Measurements from ENCODE around the gene ATRN.

The ATRN gene

DNA sequence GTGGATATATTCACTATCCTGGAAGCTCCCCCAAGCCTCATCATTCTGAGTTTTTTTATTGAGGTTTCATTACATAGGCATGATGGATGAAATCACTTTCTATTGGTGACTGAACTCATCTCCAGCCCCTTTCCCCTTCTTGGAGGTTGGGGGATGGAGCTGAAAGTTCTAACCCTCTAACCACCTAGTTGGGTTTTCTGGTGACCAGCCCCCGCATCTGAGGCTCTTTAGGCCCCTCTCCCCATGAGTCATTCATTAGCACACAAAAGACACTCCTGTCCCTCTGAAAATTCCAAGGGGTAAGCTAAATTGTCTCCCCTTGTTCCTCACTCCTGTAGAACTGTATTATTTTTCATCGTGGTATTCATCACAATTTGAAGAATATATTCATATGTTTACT lies 159.1 kb downstream of the ATRN start:
- H3K27me3 Mint-ChIP-seq: no peaks in the 10 kb centered on the region
- H3K4me3 Mint-ChIP-seq: no peak overlapping the region
- no peak for DNase-seq (ENCODE audit: low spot score in 2 of 2)
- peaks cover 6% of the 10 kb centered on the region for H3K36me3 Mint-ChIP-seq (ENCODE audit: insufficient read depth)
- H3K9me3 Mint-ChIP-seq: no peaks in the 10 kb centered on the region
- H3K27ac Mint-ChIP-seq (ENCODE audit: low read depth): no peak overlapping the region
- H3K4me1 Mint-ChIP-seq: no peaks in the 10 kb centered on the region
- no peak for ATAC-seq (replicated peaks; ENCODE audit: extremely low read depth, poor library complexity, severe bottlenecking)

DNA sequence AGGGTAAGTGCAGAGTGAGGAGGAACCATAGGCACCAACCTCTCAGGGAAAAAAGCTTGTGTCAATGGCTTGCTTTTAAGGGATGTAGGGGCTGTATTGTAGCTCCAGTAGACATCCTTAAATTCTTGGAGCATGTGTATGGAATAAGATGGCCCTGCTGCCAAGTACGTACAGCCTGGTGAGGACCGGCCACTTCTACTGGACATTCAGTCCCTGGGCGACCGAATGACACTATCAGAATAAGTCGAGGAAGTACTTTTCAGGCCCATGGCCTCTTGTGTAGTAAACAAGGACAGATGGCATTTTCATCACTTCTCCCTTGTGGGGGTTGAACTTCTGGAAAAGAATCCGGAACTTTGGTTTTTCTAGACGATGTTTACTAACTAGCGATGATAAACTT lies 159.6 kb downstream of the ATRN start:
- Mint-ChIP-seq H3K27ac (ENCODE audit: low read depth) (no peak overlapping the region), H3K36me3 (ENCODE audit: insufficient read depth) (peaks cover 6% of the 10 kb centered on the region), H3K4me3 (no peak overlapping the region), H3K9me3 (no peaks in the 10 kb centered on the region), H3K27me3 (no peaks in the 10 kb centered on the region), H3K4me1 (no peaks in the 10 kb centered on the region)
- ATAC-seq (replicated peaks; ENCODE audit: extremely low read depth, poor library complexity, severe bottlenecking): no peak
- no peak for DNase-seq (ENCODE audit: low spot score in 2 of 2)

DNA sequence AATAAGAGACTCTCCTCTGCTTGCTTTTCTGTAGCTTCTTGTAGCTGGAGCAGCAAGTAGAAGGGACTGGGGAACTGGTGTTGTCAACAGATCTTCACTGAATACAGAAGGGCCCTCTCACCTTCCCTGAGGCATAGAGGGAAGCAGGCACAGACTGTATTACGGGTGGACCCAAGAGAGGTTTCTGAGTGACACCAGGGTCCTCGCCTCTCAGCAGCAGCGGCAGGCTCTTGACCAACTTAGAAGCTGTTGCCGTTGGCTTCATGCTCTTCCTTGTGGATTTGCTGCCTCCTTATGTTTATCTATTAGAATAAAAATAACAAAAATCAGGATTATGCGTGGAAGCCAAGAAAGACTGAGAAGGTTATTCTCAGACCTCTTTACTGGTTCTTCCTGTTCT lies 160.7 kb downstream of the ATRN start:
- no peak overlapping the region for H3K4me3 Mint-ChIP-seq
- H3K27ac Mint-ChIP-seq (ENCODE audit: low read depth): no peak overlapping the region
- H3K9me3 Mint-ChIP-seq: no peaks in the 10 kb centered on the region
- ATAC-seq (replicated peaks; ENCODE audit: extremely low read depth, poor library complexity, severe bottlenecking) (no peak), DNase-seq (ENCODE audit: low spot score in 2 of 2) (no peak)
- no peaks in the 10 kb centered on the region for H3K27me3 Mint-ChIP-seq
- H3K36me3 Mint-ChIP-seq (ENCODE audit: insufficient read depth): peaks cover 6% of the 10 kb centered on the region
- no peaks in the 10 kb centered on the region for H3K4me1 Mint-ChIP-seq

DNA sequence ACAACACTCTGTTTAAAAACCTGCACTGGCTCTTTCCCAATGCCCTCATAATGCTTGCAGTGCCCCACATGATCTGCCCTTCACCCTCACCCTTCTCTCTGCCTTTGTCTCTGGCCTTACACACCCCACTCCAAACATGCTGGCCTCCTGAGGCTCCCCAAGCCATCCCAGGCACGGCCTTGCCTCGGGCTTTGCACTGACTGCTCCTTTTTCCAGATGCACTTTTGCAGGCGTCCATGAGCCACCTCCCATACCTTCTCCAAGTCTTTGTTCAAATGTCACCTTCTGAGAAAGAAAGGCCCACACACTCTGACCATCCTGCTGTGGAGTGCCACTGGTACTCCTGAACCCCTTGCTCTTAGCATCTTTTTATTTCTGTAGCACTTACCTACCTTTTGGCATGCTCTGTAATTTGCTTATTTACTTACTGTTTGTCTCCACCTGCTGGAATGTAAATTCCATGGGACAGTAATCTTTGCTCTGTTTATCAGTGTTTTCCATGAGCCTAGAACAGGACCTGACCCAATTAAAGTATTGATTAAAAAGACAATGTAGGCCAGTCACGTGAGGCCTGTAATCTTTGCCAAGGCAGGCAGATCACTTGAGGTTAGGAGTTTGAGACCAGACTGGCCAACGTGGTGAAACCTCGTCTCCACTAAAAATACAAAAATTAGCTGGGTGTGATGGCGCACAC lies 161.6 kb downstream of the ATRN start:
- Mint-ChIP-seq H3K36me3 (ENCODE audit: insufficient read depth) (peaks cover 6% of the 10 kb centered on the region), H3K4me1 (no peaks in the 10 kb centered on the region), H3K27me3 (no peaks in the 10 kb centered on the region), H3K27ac (ENCODE audit: low read depth) (no peak overlapping the region), H3K9me3 (no peaks in the 10 kb centered on the region), H3K4me3 (no peak overlapping the region)
- no peak for ATAC-seq (replicated peaks; ENCODE audit: extremely low read depth, poor library complexity, severe bottlenecking)
- no peak for DNase-seq (ENCODE audit: low spot score in 2 of 2)

DNA sequence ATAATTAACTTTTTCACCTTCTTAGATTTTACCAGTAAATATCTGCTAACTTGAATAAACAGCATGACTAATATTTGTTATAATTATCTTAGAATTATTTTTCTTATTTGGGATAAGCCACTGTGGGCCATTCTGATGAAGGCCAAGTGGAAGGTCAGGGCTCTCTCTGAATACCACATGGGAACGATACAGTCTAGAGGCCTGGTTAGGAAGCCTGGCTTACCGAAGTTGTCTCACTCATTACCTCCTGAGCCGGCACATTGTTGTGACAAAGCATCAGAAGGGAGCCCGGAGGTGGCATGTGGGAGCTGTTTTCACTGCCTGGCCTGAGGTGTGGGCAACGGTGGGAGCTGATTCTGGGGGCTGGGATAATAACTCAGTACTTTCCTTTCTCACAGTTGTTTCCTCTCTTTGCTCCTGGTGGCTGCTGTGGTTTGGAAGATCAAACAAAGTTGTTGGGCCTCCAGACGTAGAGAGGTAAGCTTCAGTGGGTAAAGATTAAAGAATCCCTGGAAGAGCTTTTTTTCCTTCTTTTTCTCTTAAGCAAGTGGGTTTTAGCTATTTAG lies 163.2 kb downstream of the ATRN start:
- no peak for DNase-seq (ENCODE audit: low spot score in 2 of 2)
- Mint-ChIP-seq H3K27ac (ENCODE audit: low read depth) (no peak overlapping the region), H3K4me1 (no peaks in the 10 kb centered on the region), H3K36me3 (ENCODE audit: insufficient read depth) (peaks cover 6% of the 10 kb centered on the region), H3K4me3 (no peak overlapping the region), H3K27me3 (no peaks in the 10 kb centered on the region), H3K9me3 (no peaks in the 10 kb centered on the region)
- no peak for ATAC-seq (replicated peaks; ENCODE audit: extremely low read depth, poor library complexity, severe bottlenecking)

DNA sequence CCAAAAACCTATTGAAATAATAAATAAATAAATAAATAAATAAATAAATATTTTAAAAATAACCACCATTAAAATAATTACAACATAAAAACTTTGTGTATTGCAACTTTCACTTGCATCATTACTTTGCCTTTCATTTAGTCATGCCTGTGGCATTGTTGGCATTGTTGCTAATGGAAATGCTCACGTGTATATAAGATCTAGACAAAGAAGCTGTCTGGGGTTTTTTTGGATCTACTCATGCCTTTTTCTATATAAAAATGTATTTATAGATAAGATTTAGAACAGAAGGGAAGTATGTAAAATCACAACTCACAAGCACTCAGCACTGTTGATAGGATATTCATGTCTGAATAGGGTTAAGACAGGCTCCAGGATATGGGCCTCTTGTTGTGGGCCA lies 164.5 kb downstream of the ATRN start:
- Mint-ChIP-seq H3K4me3 (no peak overlapping the region), H3K4me1 (no peaks in the 10 kb centered on the region), H3K27me3 (no peaks in the 10 kb centered on the region)

DNA sequence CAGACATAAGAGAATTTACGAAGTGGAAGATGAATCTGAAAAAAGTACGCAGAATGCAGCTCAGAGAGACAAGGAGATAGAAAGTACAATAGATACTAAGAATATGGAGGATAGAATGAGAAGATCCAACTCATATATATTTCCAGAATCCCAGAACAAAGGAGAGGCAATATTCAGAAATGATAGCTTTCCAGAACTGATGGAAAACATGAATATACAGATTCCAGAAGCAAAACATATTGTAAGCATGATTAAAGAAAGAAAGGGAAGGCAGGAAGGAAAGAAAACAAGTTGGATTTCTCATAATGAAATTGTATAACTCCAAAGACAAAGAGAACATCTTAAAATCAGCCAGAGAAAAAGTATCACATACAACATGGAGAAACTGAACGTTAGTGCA lies 169.4 kb downstream of the ATRN start:
- Mint-ChIP-seq H3K36me3 (ENCODE audit: insufficient read depth) (peaks cover 6% of the 10 kb centered on the region), H3K4me1 (peaks cover 5% of the 10 kb centered on the region), H3K4me3 (no peak overlapping the region), H3K27me3 (no peaks in the 10 kb centered on the region), H3K27ac (ENCODE audit: low read depth) (no peak overlapping the region), H3K9me3 (no peaks in the 10 kb centered on the region)
- no peak for ATAC-seq (replicated peaks; ENCODE audit: extremely low read depth, poor library complexity, severe bottlenecking)
- no peak for DNase-seq (ENCODE audit: low spot score in 2 of 2)

More for the DNA sequence above, 164.5 kb downstream of the ATRN start:
- DNase-seq (ENCODE audit: low spot score in 2 of 2) (no peak), ATAC-seq (replicated peaks; ENCODE audit: extremely low read depth, poor library complexity, severe bottlenecking) (no peak)
- Mint-ChIP-seq H3K9me3 (no peaks in the 10 kb centered on the region), H3K36me3 (ENCODE audit: insufficient read depth) (peaks cover 7% of the 10 kb centered on the region), H3K27ac (ENCODE audit: low read depth) (no peak overlapping the region)

DNA sequence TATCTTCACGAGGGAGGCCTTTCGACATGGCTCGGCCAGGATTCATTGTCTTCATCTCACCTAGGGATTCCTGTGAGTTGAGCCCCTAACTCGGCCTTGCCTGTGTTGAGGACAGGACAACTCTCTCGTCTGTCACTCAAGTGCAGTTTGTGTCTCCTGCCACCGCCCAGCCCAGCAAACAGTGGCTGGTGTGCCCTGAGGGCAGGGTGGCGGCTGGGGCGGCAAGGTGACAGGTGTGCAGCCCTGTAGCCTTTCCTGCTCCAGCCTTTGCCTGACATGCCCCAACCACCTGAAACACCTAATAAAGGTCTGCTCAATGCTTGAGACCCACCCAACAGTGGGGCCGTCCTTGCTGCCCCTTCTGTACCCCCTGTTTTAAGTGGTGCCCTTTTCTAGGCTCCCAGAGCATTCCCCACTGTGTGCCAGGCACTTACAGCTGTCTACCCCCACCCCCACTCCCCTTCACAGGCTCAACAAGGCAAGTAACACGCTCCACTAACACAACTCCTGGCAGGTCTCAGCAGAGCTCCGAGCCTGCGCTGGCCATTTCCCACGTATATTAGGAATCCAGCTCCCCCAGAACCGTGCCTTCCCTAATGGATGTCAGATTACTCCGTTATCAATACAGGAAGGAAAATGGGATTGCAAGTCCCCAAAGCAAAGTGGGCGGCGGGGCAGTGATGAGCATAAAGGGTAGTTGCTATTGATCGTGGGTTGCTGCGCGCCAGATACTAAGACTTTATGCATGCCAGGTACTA lies 174.7 kb downstream of the ATRN start:
- Mint-ChIP-seq H3K27me3 (no peaks in the 10 kb centered on the region), H3K36me3 (ENCODE audit: insufficient read depth) (peaks cover 11% of the 10 kb centered on the region), H3K27ac (ENCODE audit: low read depth) (no peak overlapping the region), H3K4me3 (no peak overlapping the region), H3K9me3 (no peaks in the 10 kb centered on the region), H3K4me1 (peaks cover 5% of the 10 kb centered on the region)
- no peak for DNase-seq (ENCODE audit: low spot score in 2 of 2)
- ATAC-seq (replicated peaks; ENCODE audit: extremely low read depth, poor library complexity, severe bottlenecking): no peak

DNA sequence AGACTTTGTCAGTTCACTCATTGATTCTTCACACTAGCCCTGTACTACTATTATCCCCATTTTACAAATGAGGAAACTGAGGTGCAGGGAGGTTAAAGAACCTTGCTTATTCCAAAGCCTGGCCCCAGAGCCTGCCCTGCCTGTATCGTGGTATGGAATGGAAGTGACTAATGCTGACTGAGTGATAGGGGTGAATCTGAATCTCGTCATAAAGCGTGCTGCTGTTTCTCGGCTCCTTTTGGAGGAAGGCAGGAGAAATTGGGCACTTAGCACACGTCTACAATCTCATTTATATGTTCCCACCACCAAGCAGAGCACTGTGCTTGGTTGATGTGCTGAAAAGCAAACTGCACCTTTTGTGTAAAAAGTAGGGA lies 175.2 kb downstream of the ATRN start:
- no peak for DNase-seq (ENCODE audit: low spot score in 2 of 2)
- ATAC-seq (replicated peaks; ENCODE audit: extremely low read depth, poor library complexity, severe bottlenecking): no peak
- H3K36me3 Mint-ChIP-seq (ENCODE audit: insufficient read depth): peaks cover 11% of the 10 kb centered on the region
- no peak overlapping the region for H3K4me3 Mint-ChIP-seq
- H3K9me3 Mint-ChIP-seq: no peaks in the 10 kb centered on the region
- H3K4me1 Mint-ChIP-seq: peaks cover 5% of the 10 kb centered on the region
- no peaks in the 10 kb centered on the region for H3K27me3 Mint-ChIP-seq
- H3K27ac Mint-ChIP-seq (ENCODE audit: low read depth): no peak overlapping the region

DNA sequence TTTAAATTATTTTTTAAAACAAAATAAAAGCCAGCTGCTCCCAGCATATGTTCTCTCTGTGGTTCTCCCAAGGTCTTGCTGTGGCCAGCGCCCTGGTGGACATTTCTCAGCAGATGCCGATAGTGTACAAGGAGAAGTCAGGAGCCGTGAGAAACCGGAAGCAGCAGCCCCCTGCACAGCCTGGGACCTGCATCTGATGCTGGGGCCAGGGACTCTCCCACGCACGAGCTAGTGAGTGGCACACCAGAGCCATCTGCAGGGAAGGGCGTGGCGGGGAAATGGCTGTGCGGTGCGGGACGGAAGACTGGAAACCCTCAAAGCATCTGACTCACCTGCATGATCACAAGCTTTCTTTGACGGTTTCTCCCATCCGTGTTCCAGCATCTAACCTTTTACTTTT lies 175.8 kb downstream of the ATRN start:
- H3K27me3 Mint-ChIP-seq: no peaks in the 10 kb centered on the region
- no peaks in the 10 kb centered on the region for H3K9me3 Mint-ChIP-seq
- no peak overlapping the region for H3K27ac Mint-ChIP-seq (ENCODE audit: low read depth)
- no peak for DNase-seq (ENCODE audit: low spot score in 2 of 2)
- no peak overlapping the region for H3K4me3 Mint-ChIP-seq
- H3K4me1 Mint-ChIP-seq: peaks cover 5% of the 10 kb centered on the region
- ATAC-seq (replicated peaks; ENCODE audit: extremely low read depth, poor library complexity, severe bottlenecking): no peak
- H3K36me3 Mint-ChIP-seq (ENCODE audit: insufficient read depth): peaks cover 11% of the 10 kb centered on the region

DNA sequence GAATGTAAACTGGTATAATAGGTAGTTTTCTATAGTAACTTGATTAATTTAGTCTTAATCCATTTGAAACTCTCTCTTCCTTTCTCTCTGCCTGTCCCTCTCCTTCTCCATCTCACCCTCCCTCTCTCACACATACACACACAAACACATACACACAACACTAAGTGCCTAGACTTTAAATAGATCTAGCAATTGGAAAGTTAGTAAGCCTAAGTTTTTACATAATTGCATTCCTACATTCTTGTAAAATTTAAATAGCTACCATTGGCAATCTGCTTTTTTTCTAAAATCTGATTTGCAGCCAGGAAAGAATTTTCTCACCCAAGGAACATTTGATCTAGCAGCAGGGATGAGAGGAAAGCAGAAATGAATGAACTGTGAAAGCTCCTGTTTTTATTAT lies 176.7 kb downstream of the ATRN start:
- DNase-seq (ENCODE audit: low spot score in 2 of 2) (no peak), ATAC-seq (replicated peaks; ENCODE audit: extremely low read depth, poor library complexity, severe bottlenecking) (no peak)
- Mint-ChIP-seq H3K4me1 (peaks cover 5% of the 10 kb centered on the region), H3K36me3 (ENCODE audit: insufficient read depth) (peaks cover 11% of the 10 kb centered on the region), H3K27me3 (no peaks in the 10 kb centered on the region), H3K9me3 (no peaks in the 10 kb centered on the region), H3K27ac (ENCODE audit: low read depth) (no peak overlapping the region), H3K4me3 (no peak overlapping the region)

DNA sequence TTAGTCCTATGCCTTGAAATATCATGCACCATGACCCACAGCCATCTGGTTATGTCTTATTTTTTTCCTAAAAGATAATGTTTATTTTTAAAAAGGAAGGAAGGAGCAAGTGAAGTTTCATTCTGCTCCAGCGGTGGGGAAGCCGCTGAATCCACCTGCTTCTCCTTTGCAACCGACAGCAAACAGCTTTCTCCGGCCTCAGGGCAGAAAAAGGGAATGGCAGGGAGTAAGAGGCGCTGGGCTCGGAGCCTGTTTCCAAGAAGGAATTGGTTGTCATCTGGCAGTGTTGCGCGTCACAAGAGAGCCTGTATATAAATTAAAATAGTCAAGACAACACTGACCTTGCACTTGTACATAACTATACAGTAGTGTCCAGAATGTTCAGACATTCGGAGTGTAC lies 178.1 kb downstream of the ATRN start:
- Mint-ChIP-seq H3K36me3 (ENCODE audit: insufficient read depth) (peaks cover 11% of the 10 kb centered on the region), H3K27ac (ENCODE audit: low read depth) (no peak overlapping the region), H3K4me3 (no peak overlapping the region), H3K9me3 (no peaks in the 10 kb centered on the region), H3K27me3 (no peaks in the 10 kb centered on the region), H3K4me1 (peaks cover 5% of the 10 kb centered on the region)
- ATAC-seq (replicated peaks; ENCODE audit: extremely low read depth, poor library complexity, severe bottlenecking): no peak
- DNase-seq (ENCODE audit: low spot score in 2 of 2): no peak
